Measurements from ENCODE around the gene LMAN1.

The LMAN1 gene

GRCh38 chr18:59301929-59302328 is 57.1 kb downstream of the LMAN1 start:
- DNase-seq: no peak

GRCh38 chr18:59300676-59301285 is 58.3 kb downstream of the LMAN1 start:
- no peak for DNase-seq

- no peak for DNase-seq
Observed at GRCh38 chr18:59298871-59299270, 60.2 kb downstream of the LMAN1 start.

GRCh38 chr18:59293317-59293716 is 65.7 kb downstream of the LMAN1 start:
- no peak for DNase-seq

- DNase-seq: no peak
Observed at GRCh38 chr18:59286341-59286740, 72.7 kb downstream of the LMAN1 start.

- no peak for DNase-seq
Observed at GRCh38 chr18:59282341-59282740, 76.7 kb downstream of the LMAN1 start.

GRCh38 chr18:59279722-59280121 is 79.3 kb downstream of the LMAN1 start:
- DNase-seq: no peak

GRCh38 chr18:59279193-59279592 is 79.9 kb downstream of the LMAN1 start:
- no peak for DNase-seq

GRCh38 chr18:59278793-59279192 is 80.3 kb downstream of the LMAN1 start:
- no peak for DNase-seq
